Activated B cell treated with CpG ODN at 0.5 μM for 24 hours (primary cell): Measurements from ENCODE around the gene CMTM4. TPM values are rescaled to one million over a fixed set of nuclear protein-coding genes. Genes with fewer than 3 reads are reported as not detected.

Experiments used
- ATAC-seq: fragments of 200-7000 bp; cut with Tn5 transposase; one replicate; pipeline ENCODE4 v1.10.0; 2021; ENCODE audit warnings: low read depth, mild to moderate bottlenecking, moderate library complexity
- CTCF ChIA-PET: fragments of 350-600 bp; sonication (Branson Sonifier 250); formaldehyde crosslinking; loops from one replicate; lab custom pipeline; 2021; ENCODE audit warnings: antibody characterized with exemption; lab: Charles Lee
- POLR2A ChIA-PET: fragments of 350-600 bp; sonication (Branson Sonifier 250); formaldehyde crosslinking; loops from one replicate; lab custom pipeline; 2021; ENCODE audit warnings: antibody characterized with exemption; lab: Charles Lee
- DNase-seq: peaks from one replicate; pipeline ENCODE4 v3.0.0; 2022
- H3K27ac Mint-ChIP-seq: one replicate; pipeline ENCODE4 v1.8.0; 2020; ENCODE audit warnings: mixed read lengths
- H3K27me3 Mint-ChIP-seq: one replicate; pipeline ENCODE4 v1.8.0; 2021; ENCODE audit warnings: mixed read lengths
- H3K36me3 Mint-ChIP-seq: one replicate; pipeline ENCODE4 v1.8.0; 2021; ENCODE audit warnings: low read depth, mixed read lengths
- H3K4me1 Mint-ChIP-seq: one replicate; pipeline ENCODE4 v1.8.0; 2021; ENCODE audit warnings: mixed read lengths
- H3K4me3 Mint-ChIP-seq: one replicate; pipeline ENCODE4 v1.8.0; 2020; ENCODE audit warnings: mild to moderate bottlenecking, mixed read lengths
- H3K9me3 Mint-ChIP-seq: one replicate; pipeline ENCODE4 v1.8.0; 2020; ENCODE audit warnings: mixed read lengths
- CTCF ChIP-seq: fragments of 200-600 bp; IDR thresholded peaks from one replicate; pipeline ENCODE4 v1.8.0; 2022; ENCODE audit warnings: antibody characterized with exemption, mild to moderate bottlenecking
- intact Hi-C: fragments of 100-400 bp; cut with micrococcal nuclease; formaldehyde crosslinking; loops from one replicate; pipeline ENCODE4 v1.15.1; 2024
- total RNA-seq: library from RNA; stranded (reverse); gene quantifications from 2 replicates; pipeline ENCODE4 v1.2.3, GENCODE V29; 2022

The CMTM4 gene
- total RNA-seq, 1 donor from 2014 or later: 0.38 TPM

- H3K27ac Mint-ChIP-seq: no peak overlapping the region
- H3K27me3 Mint-ChIP-seq: peaks cover 27% of the 10 kb centered on the region
- H3K9me3 Mint-ChIP-seq: no peaks in the 10 kb centered on the region
These were observed 77.8 kb downstream of the CMTM4 start for GRCh38 chr16:66618588-66619375.

GRCh38 chr16:66617728-66618127, 78.8 kb downstream of the CMTM4 start:
- POLR2A ChIA-PET: no interaction called here
- no peak for ATAC-seq
- peaks cover 4% of the 10 kb centered on the region for H3K36me3 Mint-ChIP-seq

More at GRCh38 chr16:66618588-66619375, 77.8 kb downstream of the CMTM4 start:
- ATAC-seq (no peak), DNase-seq (no peak)
- POLR2A ChIA-PET: no interaction called here
- TF ChIP-seq CTCF: no peak
- H3K36me3 Mint-ChIP-seq: no peaks in the 10 kb centered on the region
- no peak overlapping the region for H3K4me3 Mint-ChIP-seq
- intact Hi-C loops: no loop called here
- CTCF ChIA-PET: no interaction called here
- H3K4me1 Mint-ChIP-seq: no peaks in the 10 kb centered on the region

GRCh38 chr16:66617010-66617434, 79.5 kb downstream of the CMTM4 start:
- TF ChIP-seq CTCF: no peak
- ATAC-seq: no peak
- ChIA-PET POLR2A (no interaction called here), CTCF (interaction anchor here (0.9 kb wide), 1 partner anchor 9 kb away, joined by 3 read pairs; no protein-coding TSS in a partner anchor)
- Mint-ChIP-seq H3K36me3 (peaks cover 5% of the 10 kb centered on the region), H3K9me3 (no peaks in the 10 kb centered on the region), H3K27ac (no peak overlapping the region), H3K27me3 (peaks cover 19% of the 10 kb centered on the region), H3K4me3 (no peak overlapping the region), H3K4me1 (no peaks in the 10 kb centered on the region)
- DNase-seq: no peak
- intact Hi-C loops: no loop called here

More at GRCh38 chr16:66617728-66618127, 78.8 kb downstream of the CMTM4 start:
- DNase-seq: no peak
- intact Hi-C loops: no loop called here
- no peaks in the 10 kb centered on the region for H3K9me3 Mint-ChIP-seq
- CTCF ChIA-PET: no interaction called here
- no peak overlapping the region for H3K27ac Mint-ChIP-seq
- peaks cover 22% of the 10 kb centered on the region for H3K27me3 Mint-ChIP-seq
- TF ChIP-seq CTCF: no peak
- no peak overlapping the region for H3K4me3 Mint-ChIP-seq
- H3K4me1 Mint-ChIP-seq: no peaks in the 10 kb centered on the region

GRCh38 chr16:66616592-66616991, 80.0 kb downstream of the CMTM4 start:
- POLR2A ChIA-PET: no interaction called here
- Mint-ChIP-seq H3K36me3 (peaks cover 5% of the 10 kb centered on the region), H3K27me3 (peaks cover 16% of the 10 kb centered on the region), H3K4me1 (no peaks in the 10 kb centered on the region), H3K27ac (no peak overlapping the region), H3K9me3 (no peaks in the 10 kb centered on the region), H3K4me3 (no peak overlapping the region)
- CTCF ChIA-PET: interaction anchor here (0.9 kb wide), 1 partner anchor 9 kb away, joined by 3 read pairs; no protein-coding TSS in a partner anchor
- ATAC-seq (no peak), DNase-seq (no peak)
- intact Hi-C loops: no loop called here
- no peak for TF ChIP-seq CTCF

- POLR2A ChIA-PET: no interaction called here
- Mint-ChIP-seq H3K27ac (no peak overlapping the region), H3K36me3 (peaks cover 9% of the 10 kb centered on the region), H3K9me3 (no peaks in the 10 kb centered on the region), H3K27me3 (peaks cover 16% of the 10 kb centered on the region), H3K4me1 (no peaks in the 10 kb centered on the region), H3K4me3 (no peak overlapping the region)
- ATAC-seq: no peak
- DNase-seq: no peak
- TF ChIP-seq CTCF: no peak
- CTCF ChIA-PET: no interaction called here
- intact Hi-C loops: no loop called here
These were observed 80.4 kb downstream of the CMTM4 start for GRCh38 chr16:66616169-66616568.
